K562 (cell line): ENCODE data around the gene PRSS8. TPM values are rescaled to one million over a fixed set of nuclear protein-coding genes. Genes with fewer than 3 reads are reported as not detected.
A peak's percentile ranks its signal among the peaks of the same experiment; 100 is the strongest.

Experiments used
- DNMT1 ChIP-seq: fragments of 450-650 bp; IDR thresholded peaks from 2 replicates; pipeline ENCODE4 v1.6.1; 2016; ENCODE audit warnings: antibody characterized with exemption, mild to moderate bottlenecking
- E2F3 ChIP-seq: fragments of 250-450 bp; sonication (Bioruptor Pico); IDR thresholded peaks from 2 replicates; pipeline ENCODE4 v1.4.0; 2020; ENCODE audit warnings: mild to moderate bottlenecking
- GATAD2B ChIP-seq: fragments of 450-650 bp; IDR thresholded peaks from 2 replicates; pipeline ENCODE4 v1.6.1; 2017; ENCODE audit warnings: mild to moderate bottlenecking, borderline replicate concordance
- SIX5 ChIP-seq, 2 experiments: IDR thresholded peaks; 2 replicates each; pipeline ENCODE4 v1.6.1; 2011; ENCODE audit warnings: low read length in 2 of 2, borderline replicate concordance in 1 of 2, low read depth in 1 of 2, mild to moderate bottlenecking in 1 of 2, moderate library complexity in 1 of 2; ENCODE audit not compliant: insufficient read depth in 1 of 2
- SUPT5H ChIP-seq: fragments of 450-650 bp; IDR thresholded peaks from 2 replicates; pipeline ENCODE4 v1.6.1; 2016
- TOE1 ChIP-seq, 2 experiments: fragments of 450-650 bp in 1 of 2; sonication (generic) in 1 of 2; formaldehyde crosslinking in 1 of 2; IDR thresholded peaks; 2 replicates each; pipeline versions ENCODE4 v1.7.1 to v1.8.0; 2016 to 2022; ENCODE audit warnings: borderline replicate concordance in 2 of 2, mild to moderate bottlenecking in 2 of 2, antibody characterized with exemption in 1 of 2, inconsistent platforms in 1 of 2, low read depth in 1 of 2, missing genetic modification reagents in 1 of 2, moderate library complexity in 1 of 2
- ZNF668 ChIP-seq: fragments of 250-450 bp; sonication (Bioruptor Pico); IDR thresholded peaks from 2 replicates; pipeline ENCODE4 v1.8.0; 2022; ENCODE audit warnings: mild to moderate bottlenecking, inconsistent platforms
- polyA plus RNA-seq, 8 experiments: library from polyadenylated mRNA; depleted of rRNA in 4 of 8; stranded (reverse) in 5 of 8; unstranded in 3 of 8; fragments of >200 nt; fragmentation: Nextera tagmentation in 2 of 8; fragmentation: Illumina TruSeq in 1 of 8; extraction: Ambion mirVana in 2 of 8; extraction: Trizol in 1 of 8; gene quantifications; 2 replicates each; pipeline versions ENCODE4 v1.2.1 to v1.2.3, GENCODE V29; 2011 to 2014; ENCODE audit warnings: inconsistent platforms in 1 of 8, missing spikeins in 1 of 8
- total RNA-seq, 7 experiments: library from RNA; depleted of rRNA in 6 of 7; stranded (reverse); fragments of >200 nt in 6 of 7; fragmentation: Illumina TruSeq in 2 of 7; extraction: Trizol in 2 of 7; gene quantifications; 2 replicates each; pipeline versions ENCODE4 v1.2.1 to v1.2.3, GENCODE V29; 2011 to 2021; ENCODE audit warnings: low replicate concordance in 1 of 7
- TF ChIP-seq, protein P1 (sequence below), 2 experiments: IDR thresholded peaks; 2 replicates each; pipeline ENCODE4 v1.6.1; 2011; ENCODE audit warnings: borderline replicate concordance in 1 of 2, control low read depth in 1 of 2, low read depth in 1 of 2, low read length in 1 of 2, mild to moderate bottlenecking in 1 of 2, mixed read lengths in 1 of 2, moderate library complexity in 1 of 2; ENCODE audit not compliant: insufficient read depth in 1 of 2, insufficient read length in 1 of 2, poor library complexity in 1 of 2, severe bottlenecking in 1 of 2; ENCODE audit errors: extremely low read depth in 1 of 2
- TF ChIP-seq, protein P2 (sequence below): sonication (generic); formaldehyde crosslinking; IDR thresholded peaks from 2 replicates; pipeline ENCODE4 v1.8.0; 2022; ENCODE audit warnings: missing genetic modification reagents, mild to moderate bottlenecking, borderline replicate concordance
- TF ChIP-seq, protein P3 (sequence below): sonication (generic); formaldehyde crosslinking; IDR thresholded peaks from 2 replicates; pipeline ENCODE4 v1.8.1; 2022; ENCODE audit warnings: missing genetic modification reagents
- TF ChIP-seq, protein P4 (sequence below), 2 experiments: fragments of 450-650 bp; IDR thresholded peaks; 2 replicates each; pipeline ENCODE4 v1.6.1; 2018; ENCODE audit warnings: mild to moderate bottlenecking in 2 of 2, low read depth in 1 of 2; ENCODE audit not compliant: partially characterized antibody in 2 of 2
- TF ChIP-seq, protein P5 (sequence below): IDR thresholded peaks from 2 replicates; pipeline ENCODE4 v1.6.1; 2016; ENCODE audit warnings: missing genetic modification characterization, missing compliant biosample characterization

The PRSS8 gene
- total and polyA plus RNA-seq, 9 of the 15 experiments (the other 6 are each of a cell fraction or from before 2014, with no cell fraction given), result 0.25 to 3.9 (median 1.3) TPM; not detected in 1

DNA sequence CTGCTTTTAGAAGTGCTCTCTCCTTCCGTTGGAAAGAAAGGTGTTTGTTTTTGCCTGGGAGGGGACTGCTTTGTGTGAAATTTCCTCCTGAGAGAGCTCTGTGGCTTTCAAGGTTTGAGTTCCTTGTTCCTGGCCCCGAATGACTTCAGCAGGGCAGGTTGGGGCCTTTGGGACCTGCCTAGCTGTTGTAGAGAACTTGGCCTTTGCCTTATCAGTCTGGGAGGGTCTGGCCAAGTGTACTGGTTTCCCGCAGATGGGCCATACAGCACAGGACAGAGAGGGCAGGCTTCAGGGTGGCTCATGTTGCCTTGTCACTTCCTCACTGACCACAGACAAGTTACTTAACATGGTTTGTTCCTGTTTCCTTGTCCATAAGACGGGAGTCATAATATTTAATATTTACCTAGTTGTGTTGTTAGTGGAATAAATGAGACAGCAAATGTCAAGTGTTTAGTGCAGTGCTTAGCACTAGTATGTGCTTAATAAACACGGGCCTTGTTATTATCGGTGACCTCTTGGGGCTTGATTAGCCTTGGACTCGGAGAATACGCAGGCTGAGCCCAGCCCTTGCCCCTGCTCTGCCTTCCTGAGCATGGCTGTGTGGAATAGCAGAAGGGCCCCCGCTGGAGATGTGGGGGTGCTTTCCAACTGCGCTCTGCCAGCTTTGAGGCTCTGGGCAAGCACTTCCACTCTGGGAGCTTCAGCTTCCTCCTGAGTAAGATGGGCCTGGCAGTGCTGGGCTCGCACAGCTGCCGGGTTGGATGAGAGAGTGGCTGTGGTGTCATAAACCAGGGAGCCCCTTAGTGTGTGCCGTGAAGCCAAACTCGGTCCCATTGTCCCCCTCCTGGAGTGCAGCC, 6.6 kb downstream of the PRSS8 start (continued):
- TF ChIP-seq, protein P1, sequence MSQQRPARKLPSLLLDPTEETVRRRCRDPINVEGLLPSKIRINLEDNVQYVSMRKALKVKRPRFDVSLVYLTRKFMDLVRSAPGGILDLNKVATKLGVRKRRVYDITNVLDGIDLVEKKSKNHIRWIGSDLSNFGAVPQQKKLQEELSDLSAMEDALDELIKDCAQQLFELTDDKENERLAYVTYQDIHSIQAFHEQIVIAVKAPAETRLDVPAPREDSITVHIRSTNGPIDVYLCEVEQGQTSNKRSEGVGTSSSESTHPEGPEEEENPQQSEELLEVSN (IDR thresholded peaks at IDR 0.05; ENCODE audit: borderline replicate concordance in 1 of 2, extremely low read depth in 1 of 2, insufficient read depth in 1 of 2, insufficient read length in 1 of 2, low read depth in 1 of 2, low read length in 1 of 2, poor library complexity in 1 of 2, severe bottlenecking in 1 of 2), result peak in 1 of 2 experiments; percentile 21
- TF ChIP-seq DNMT1, result no peak
- TF ChIP-seq, protein P2, sequence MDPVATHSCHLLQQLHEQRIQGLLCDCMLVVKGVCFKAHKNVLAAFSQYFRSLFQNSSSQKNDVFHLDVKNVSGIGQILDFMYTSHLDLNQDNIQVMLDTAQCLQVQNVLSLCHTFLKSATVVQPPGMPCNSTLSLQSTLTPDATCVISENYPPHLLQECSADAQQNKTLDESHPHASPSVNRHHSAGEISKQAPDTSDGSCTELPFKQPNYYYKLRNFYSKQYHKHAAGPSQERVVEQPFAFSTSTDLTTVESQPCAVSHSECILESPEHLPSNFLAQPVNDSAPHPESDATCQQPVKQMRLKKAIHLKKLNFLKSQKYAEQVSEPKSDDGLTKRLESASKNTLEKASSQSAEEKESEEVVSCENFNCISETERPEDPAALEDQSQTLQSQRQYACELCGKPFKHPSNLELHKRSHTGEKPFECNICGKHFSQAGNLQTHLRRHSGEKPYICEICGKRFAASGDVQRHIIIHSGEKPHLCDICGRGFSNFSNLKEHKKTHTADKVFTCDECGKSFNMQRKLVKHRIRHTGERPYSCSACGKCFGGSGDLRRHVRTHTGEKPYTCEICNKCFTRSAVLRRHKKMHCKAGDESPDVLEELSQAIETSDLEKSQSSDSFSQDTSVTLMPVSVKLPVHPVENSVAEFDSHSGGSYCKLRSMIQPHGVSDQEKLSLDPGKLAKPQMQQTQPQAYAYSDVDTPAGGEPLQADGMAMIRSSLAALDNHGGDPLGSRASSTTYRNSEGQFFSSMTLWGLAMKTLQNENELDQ (CRISPR knock-in tag), result no peak
- TF ChIP-seq ZNF668 (CRISPR knock-in tag), result no peak
- no peak for TF ChIP-seq GATAD2B
- no peak for TF ChIP-seq SUPT5H
- no peak for TF ChIP-seq TOE1 (IDR thresholded peaks at IDR 0.05; ENCODE audit: borderline replicate concordance)
- no peak for TF ChIP-seq TOE1 (CRISPR knock-in tag; IDR thresholded peaks at IDR 0.05; ENCODE audit: borderline replicate concordance, low read depth)
- no peak for TF ChIP-seq E2F3 (CRISPR knock-in tag)
- TF ChIP-seq, protein P3, sequence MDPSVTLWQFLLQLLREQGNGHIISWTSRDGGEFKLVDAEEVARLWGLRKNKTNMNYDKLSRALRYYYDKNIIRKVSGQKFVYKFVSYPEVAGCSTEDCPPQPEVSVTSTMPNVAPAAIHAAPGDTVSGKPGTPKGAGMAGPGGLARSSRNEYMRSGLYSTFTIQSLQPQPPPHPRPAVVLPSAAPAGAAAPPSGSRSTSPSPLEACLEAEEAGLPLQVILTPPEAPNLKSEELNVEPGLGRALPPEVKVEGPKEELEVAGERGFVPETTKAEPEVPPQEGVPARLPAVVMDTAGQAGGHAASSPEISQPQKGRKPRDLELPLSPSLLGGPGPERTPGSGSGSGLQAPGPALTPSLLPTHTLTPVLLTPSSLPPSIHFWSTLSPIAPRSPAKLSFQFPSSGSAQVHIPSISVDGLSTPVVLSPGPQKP (CRISPR knock-in tag), result no peak
- TF ChIP-seq, protein P4, sequence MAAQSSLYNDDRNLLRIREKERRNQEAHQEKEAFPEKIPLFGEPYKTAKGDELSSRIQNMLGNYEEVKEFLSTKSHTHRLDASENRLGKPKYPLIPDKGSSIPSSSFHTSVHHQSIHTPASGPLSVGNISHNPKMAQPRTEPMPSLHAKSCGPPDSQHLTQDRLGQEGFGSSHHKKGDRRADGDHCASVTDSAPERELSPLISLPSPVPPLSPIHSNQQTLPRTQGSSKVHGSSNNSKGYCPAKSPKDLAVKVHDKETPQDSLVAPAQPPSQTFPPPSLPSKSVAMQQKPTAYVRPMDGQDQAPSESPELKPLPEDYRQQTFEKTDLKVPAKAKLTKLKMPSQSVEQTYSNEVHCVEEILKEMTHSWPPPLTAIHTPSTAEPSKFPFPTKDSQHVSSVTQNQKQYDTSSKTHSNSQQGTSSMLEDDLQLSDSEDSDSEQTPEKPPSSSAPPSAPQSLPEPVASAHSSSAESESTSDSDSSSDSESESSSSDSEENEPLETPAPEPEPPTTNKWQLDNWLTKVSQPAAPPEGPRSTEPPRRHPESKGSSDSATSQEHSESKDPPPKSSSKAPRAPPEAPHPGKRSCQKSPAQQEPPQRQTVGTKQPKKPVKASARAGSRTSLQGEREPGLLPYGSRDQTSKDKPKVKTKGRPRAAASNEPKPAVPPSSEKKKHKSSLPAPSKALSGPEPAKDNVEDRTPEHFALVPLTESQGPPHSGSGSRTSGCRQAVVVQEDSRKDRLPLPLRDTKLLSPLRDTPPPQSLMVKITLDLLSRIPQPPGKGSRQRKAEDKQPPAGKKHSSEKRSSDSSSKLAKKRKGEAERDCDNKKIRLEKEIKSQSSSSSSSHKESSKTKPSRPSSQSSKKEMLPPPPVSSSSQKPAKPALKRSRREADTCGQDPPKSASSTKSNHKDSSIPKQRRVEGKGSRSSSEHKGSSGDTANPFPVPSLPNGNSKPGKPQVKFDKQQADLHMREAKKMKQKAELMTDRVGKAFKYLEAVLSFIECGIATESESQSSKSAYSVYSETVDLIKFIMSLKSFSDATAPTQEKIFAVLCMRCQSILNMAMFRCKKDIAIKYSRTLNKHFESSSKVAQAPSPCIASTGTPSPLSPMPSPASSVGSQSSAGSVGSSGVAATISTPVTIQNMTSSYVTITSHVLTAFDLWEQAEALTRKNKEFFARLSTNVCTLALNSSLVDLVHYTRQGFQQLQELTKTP (IDR thresholded peaks at IDR 0.05; ENCODE audit: low read depth in 1 of 2, partially characterized antibody in 2 of 2), result no peak
- TF ChIP-seq, protein P5, sequence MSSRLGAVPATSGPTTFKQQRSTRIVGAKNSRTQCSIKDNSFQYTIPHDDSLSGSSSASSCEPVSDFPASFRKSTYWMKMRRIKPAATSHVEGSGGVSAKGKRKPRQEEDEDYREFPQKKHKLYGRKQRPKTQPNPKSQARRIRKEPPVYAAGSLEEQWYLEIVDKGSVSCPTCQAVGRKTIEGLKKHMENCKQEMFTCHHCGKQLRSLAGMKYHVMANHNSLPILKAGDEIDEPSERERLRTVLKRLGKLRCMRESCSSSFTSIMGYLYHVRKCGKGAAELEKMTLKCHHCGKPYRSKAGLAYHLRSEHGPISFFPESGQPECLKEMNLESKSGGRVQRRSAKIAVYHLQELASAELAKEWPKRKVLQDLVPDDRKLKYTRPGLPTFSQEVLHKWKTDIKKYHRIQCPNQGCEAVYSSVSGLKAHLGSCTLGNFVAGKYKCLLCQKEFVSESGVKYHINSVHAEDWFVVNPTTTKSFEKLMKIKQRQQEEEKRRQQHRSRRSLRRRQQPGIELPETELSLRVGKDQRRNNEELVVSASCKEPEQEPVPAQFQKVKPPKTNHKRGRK (tag), result no peak
- TF ChIP-seq SIX5 (IDR thresholded peaks at IDR 0.05; ENCODE audit: borderline replicate concordance in 1 of 2, insufficient read depth in 1 of 2, low read depth in 1 of 2, low read length in 2 of 2), result no peak
